ENCODE measurements around the gene TMEM87A.

Gene TMEM87A

DNA sequence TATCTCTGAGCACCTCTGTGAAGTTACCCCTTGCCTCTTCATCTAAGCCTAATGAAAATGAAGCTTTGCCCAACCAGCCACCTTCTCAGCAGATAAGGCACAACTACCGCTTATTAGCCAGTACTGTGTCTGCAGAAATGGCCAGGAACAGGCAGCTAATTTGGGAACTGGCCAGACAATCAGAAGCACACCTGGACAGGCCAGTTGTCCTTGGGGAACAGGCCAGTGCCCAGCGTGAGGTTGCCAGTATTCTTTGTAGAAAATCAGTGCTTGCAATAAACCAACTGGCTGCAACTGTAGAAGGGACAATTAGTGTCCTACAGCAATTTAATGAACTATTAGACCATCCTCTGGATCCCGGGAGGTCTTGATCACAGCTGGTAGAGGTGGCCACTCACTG is 10.4 kb upstream of the TMEM87A start:
- no peak for ATAC-seq (ENCODE audit: low read depth)
- no peak overlapping the region for H3K4me3 Mint-ChIP-seq
- no peaks in the 10 kb centered on the region for H3K4me1 Mint-ChIP-seq
- H3K36me3 Mint-ChIP-seq = peaks cover 29% of the 10 kb centered on the region
- no peaks in the 10 kb centered on the region for H3K27me3 Mint-ChIP-seq
- no peaks in the 10 kb centered on the region for H3K9me3 Mint-ChIP-seq
- no peak for DNase-seq (ENCODE audit: low spot score in 2 of 2)
- H3K27ac Mint-ChIP-seq = no peak overlapping the region

DNA sequence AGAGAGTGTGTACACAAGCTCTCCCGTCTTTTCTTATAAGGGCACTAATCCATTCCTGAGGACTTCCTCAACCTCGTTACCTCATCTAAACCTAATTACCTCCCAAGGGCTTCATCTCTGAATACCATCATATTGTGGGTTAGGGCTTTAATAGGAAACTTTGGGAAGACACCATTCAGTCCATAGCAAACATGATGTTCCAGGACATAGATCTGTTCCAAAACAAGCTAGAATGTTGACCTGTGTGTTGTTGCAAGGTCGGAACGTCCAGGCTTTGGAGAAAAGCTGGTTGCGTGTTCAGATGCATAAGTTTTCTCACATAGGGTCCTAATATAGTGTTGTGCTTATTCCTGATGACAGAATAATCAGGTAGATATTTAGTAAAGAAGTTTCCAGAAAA is 9.7 kb upstream of the TMEM87A start:
- ATAC-seq (ENCODE audit: low read depth) (no peak), DNase-seq (ENCODE audit: low spot score in 2 of 2) (no peak)
- Mint-ChIP-seq H3K36me3 (peaks cover 31% of the 10 kb centered on the region), H3K4me1 (no peaks in the 10 kb centered on the region), H3K27ac (no peak overlapping the region), H3K4me3 (no peak overlapping the region), H3K9me3 (no peaks in the 10 kb centered on the region), H3K27me3 (no peaks in the 10 kb centered on the region)

DNA sequence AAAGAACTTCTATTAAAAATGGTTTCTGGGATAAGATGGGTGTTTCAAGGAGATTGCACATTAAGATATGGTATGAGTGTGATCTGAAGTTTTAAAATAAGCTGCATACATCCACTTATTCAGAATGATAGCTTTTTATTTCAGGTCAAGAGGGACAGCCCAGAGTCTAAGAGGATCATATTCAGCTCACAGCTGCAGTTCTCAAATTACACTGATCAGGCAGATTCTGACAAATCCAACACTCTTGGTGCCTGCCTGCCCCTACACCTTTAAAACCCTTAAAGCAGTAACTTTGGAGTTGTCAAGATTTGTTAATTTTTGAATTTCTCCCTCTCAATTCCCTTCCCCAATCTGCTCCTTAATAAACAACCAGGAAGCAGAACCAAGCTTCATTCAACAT is 9.1 kb upstream of the TMEM87A start:
- Mint-ChIP-seq H3K27me3 (no peaks in the 10 kb centered on the region), H3K36me3 (peaks cover 31% of the 10 kb centered on the region), H3K4me1 (no peaks in the 10 kb centered on the region), H3K27ac (no peak overlapping the region), H3K4me3 (no peak overlapping the region), H3K9me3 (no peaks in the 10 kb centered on the region)
- DNase-seq (ENCODE audit: low spot score in 2 of 2) = no peak
- ATAC-seq (ENCODE audit: low read depth) = no peak

DNA sequence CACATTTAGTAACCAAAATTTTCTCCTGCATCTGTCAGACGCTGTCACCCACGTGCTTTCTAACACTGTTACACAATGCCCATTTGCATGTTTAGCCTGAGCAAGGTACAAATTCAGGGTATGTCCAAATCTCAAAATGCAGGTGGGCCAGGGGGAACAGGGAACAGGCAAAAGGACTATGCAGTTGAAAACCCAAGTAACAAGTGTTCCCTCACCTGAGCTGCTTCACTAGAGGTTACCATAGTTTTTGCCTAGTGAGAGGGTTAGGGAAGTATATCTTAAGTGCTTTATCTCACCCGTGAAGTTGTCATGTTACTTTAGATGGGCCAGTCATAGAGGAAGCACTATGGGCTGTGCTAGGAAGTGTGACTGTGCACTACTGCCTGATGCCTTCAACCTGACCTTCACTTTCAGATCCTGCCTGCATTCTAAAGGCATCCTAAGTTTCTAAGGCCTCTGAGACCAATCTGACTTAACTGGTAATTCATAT is 6.0 kb upstream of the TMEM87A start:
- Mint-ChIP-seq H3K27ac (no peak overlapping the region), H3K36me3 (peaks cover 22% of the 10 kb centered on the region), H3K27me3 (no peaks in the 10 kb centered on the region), H3K9me3 (no peaks in the 10 kb centered on the region), H3K4me1 (peaks cover 9% of the 10 kb centered on the region), H3K4me3 (no peak overlapping the region)
- DNase-seq (ENCODE audit: low spot score in 2 of 2) (no peak), ATAC-seq (ENCODE audit: low read depth) (no peak)

DNA sequence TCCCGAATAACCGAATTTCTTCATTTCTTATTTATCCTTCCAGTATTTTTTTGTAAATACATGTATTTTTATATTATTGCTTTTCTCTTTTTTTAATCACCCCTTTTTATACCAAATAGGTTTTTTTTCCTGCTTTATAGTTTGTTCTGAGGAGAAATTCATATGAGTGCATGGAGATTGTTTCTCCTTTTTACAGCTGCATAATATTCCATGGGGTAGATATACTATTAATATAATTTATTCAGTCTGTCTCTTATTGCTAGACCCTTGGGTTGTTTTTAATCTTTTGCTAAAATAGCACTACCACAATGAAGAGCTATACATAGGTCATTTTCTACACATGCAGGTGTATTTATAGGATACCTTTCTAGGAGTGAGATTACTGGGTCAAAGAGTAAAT is 3.5 kb upstream of the TMEM87A start:
- H3K4me3 Mint-ChIP-seq = peak overlapping the region; percentile 54
- no peak for ATAC-seq (ENCODE audit: low read depth)
- no peak overlapping the region for H3K27ac Mint-ChIP-seq
- H3K4me1 Mint-ChIP-seq = peaks cover 12% of the 10 kb centered on the region
- no peaks in the 10 kb centered on the region for H3K27me3 Mint-ChIP-seq
- H3K9me3 Mint-ChIP-seq = no peaks in the 10 kb centered on the region
- H3K36me3 Mint-ChIP-seq = peaks cover 13% of the 10 kb centered on the region
- DNase-seq (ENCODE audit: low spot score in 2 of 2) = no peak

DNA sequence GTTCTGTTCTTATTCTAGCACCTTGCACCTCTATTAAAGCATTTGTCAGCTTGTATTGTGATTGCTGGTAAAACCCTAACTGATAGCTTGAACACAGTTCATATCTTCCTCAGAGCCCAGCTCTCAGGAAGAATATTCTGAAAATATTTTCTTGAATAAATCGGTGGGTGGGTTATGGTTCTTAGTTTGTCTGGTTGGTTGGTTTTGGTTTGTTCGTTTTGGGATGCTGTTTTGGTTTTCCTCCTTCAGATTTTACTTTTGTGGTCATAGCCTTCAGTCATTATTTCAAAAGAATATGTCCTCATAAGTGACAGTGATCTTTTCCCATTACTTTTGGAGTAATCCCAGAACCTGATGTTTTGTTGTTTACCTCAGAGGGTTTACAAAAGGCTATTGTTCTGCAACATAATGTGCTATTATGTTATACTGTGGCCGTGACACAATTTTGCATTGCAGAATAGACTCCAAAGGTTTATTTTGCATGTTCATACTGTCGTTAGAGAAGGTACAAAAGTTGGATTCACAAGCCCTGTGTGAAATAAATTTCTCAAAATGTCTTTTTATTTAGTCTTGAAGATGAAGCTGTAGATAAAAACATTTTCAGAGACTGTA is 2.7 kb upstream of the TMEM87A start:
- DNase-seq (ENCODE audit: low spot score in 2 of 2) (no peak), ATAC-seq (ENCODE audit: low read depth) (no peak)
- Mint-ChIP-seq H3K36me3 (peaks cover 16% of the 10 kb centered on the region), H3K4me3 (peak overlapping the region; percentile 80), H3K4me1 (peaks cover 18% of the 10 kb centered on the region), H3K9me3 (no peaks in the 10 kb centered on the region), H3K27me3 (no peaks in the 10 kb centered on the region), H3K27ac (peak overlapping the region; percentile 97)

DNA sequence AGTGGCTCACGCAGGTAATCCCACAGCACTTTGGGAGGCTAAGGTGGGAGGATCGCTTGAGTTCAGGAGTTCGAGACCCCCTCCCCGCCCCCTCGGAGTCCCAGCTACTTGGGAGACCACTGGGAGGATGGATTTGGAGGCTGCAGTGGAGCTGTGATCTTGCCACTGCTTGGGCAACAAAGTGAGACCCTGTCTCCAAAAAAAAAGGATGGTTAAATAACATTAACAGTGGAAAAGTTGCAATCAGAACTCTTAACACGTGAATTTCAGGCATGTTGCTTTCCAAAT is 1.4 kb upstream of the TMEM87A start:
- peak overlapping the region; percentile 97 for H3K27ac Mint-ChIP-seq
- no peaks in the 10 kb centered on the region for H3K9me3 Mint-ChIP-seq
- ATAC-seq (ENCODE audit: low read depth) (no peak), DNase-seq (ENCODE audit: low spot score in 2 of 2) (no peak)
- H3K4me3 Mint-ChIP-seq = peak overlapping the region; percentile 98
- peaks cover 18% of the 10 kb centered on the region for H3K4me1 Mint-ChIP-seq
- H3K36me3 Mint-ChIP-seq = peaks cover 12% of the 10 kb centered on the region
- H3K27me3 Mint-ChIP-seq = no peaks in the 10 kb centered on the region

DNA sequence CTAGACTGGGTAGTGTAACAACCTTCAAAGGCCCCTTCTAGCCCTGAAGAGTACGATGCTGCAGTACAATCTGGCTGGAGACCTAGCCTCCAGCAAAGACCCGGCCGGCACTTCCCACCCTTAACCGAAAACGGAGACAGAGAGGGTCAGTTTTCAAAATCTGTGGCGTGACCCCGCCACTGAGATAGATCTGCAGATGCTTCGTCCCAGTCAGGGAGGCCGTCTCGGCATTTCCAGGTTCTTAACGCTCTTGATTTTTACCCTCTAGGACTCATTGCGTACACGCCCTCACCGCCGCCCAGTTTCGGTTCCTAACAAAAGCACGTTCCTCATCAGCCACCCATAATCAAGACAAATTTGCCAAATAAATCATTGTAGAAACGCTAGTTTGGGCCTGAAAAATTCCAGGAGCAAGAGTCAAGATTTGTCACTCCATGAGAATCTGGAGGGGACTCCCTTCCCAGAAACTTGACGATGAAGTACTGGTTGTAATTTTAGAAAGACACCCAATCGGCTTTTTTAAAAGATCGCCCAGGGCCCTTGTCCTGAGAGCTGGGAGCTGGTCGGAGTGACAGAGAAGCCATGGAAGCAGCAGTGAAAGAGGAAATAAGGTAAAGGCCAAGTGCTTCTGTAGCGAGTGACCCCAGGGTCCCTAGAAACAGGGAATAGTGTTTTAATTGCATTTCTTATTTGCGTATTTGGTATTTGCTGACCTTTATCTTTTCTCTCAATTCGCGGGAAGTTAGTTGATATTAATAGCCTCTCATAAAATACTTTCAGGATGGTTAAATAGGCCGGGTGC is 868 bp upstream of the TMEM87A start:
- peak overlapping the region; percentile 97 for H3K27ac Mint-ChIP-seq
- H3K36me3 Mint-ChIP-seq = peaks cover 12% of the 10 kb centered on the region
- no peaks in the 10 kb centered on the region for H3K9me3 Mint-ChIP-seq
- H3K4me1 Mint-ChIP-seq = peaks cover 18% of the 10 kb centered on the region
- H3K4me3 Mint-ChIP-seq = peak overlapping the region; percentile 98
- ATAC-seq (ENCODE audit: low read depth) = peak; percentile 65
- H3K27me3 Mint-ChIP-seq = no peaks in the 10 kb centered on the region
- peak; percentile 62 to 65 for DNase-seq (ENCODE audit: low spot score in 2 of 2)

DNA sequence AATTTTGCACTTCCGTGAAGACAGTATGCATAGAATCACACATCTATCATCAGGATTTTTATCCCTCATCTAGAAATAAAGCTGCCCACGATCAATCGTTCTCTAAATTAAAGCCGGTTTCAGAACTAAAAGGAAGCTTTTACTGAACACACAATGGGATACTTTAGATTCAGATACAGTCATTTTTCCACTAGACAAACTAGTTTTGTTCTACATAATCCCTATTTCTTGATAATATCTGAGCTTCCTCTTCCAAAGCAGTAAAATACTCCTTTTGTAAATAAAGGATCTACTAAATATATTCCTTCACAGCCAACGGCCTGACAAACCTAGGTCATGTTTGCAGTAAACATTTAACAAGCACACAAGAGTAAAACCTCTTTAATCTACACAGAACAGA is 2.2 kb downstream of the TMEM87A start:
- DNase-seq (ENCODE audit: low spot score in 2 of 2) (no peak), ATAC-seq (ENCODE audit: low read depth) (no peak)
- peaks cover 11% of the 10 kb centered on the region for H3K36me3 Mint-ChIP-seq
- peaks cover 20% of the 10 kb centered on the region for H3K4me1 Mint-ChIP-seq
- no peak overlapping the region for H3K27ac Mint-ChIP-seq
- no peaks in the 10 kb centered on the region for H3K9me3 Mint-ChIP-seq
- no peaks in the 10 kb centered on the region for H3K27me3 Mint-ChIP-seq
- H3K4me3 Mint-ChIP-seq = no peak overlapping the region

DNA sequence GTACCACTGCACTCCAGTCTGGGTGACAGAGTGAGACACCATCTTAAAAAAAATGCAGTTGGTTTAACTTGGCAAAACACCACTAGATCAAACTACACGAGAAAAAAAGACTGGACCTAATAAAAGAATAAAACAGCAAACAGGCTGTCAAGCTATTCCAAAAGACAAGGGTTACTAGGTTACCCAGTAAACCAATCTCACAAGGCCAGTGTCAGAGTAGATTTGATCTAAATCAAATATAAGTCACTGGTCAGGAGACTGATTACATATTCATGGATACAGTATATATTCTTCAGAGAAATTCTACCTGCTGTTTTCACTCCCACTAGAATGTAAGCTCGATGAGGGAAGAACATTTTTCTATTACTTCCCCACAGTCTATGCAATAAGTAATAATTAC is 2.7 kb downstream of the TMEM87A start:
- no peaks in the 10 kb centered on the region for H3K27me3 Mint-ChIP-seq
- no peak overlapping the region for H3K4me3 Mint-ChIP-seq
- H3K9me3 Mint-ChIP-seq = no peaks in the 10 kb centered on the region
- H3K36me3 Mint-ChIP-seq = peaks cover 16% of the 10 kb centered on the region
- no peak for ATAC-seq (ENCODE audit: low read depth)
- no peak overlapping the region for H3K27ac Mint-ChIP-seq
- H3K4me1 Mint-ChIP-seq = peaks cover 15% of the 10 kb centered on the region
- DNase-seq (ENCODE audit: low spot score in 2 of 2) = no peak

DNA sequence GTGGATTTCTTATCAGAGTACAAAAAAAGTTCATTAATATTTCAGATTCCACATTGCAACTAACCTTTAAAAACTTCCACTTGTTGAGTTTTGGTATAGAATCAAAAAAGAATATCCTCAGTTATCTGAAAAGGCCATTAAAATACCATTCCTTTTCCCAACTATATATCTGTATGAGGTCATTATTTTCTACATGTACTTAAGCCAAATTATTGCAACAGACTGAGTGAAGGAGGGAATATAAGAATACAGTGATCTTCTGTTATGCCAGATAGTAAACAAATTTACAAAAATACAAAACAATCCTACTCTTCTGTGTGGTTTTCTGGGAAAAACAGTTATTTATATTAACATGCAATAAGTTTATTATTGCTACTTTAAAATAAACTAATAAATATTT is 5.9 kb downstream of the TMEM87A start:
- Mint-ChIP-seq H3K27me3 (no peaks in the 10 kb centered on the region), H3K36me3 (peaks cover 29% of the 10 kb centered on the region)
- ATAC-seq (ENCODE audit: low read depth) = no peak

DNA sequence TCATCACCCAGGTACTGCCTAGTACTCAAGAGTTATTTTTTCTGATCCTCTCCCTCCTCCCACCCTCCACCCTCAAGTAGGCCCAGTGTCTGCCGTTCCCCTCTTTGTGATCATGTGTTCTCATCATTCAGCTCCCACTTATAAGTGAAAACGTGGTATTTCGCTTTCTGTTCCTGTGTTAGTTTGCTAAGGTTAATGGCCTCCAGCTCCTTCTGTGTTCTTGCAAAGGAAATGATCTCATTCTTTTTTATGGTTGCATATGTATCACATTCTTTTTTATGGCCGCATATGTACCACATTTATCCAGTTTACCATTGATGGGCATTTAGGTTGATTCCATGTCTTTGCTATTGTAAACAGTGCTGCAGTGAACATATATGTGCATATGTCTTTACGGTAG is 8.4 kb downstream of the TMEM87A start:
- no peak overlapping the region for H3K4me3 Mint-ChIP-seq
- H3K27ac Mint-ChIP-seq = no peak overlapping the region
- ATAC-seq (ENCODE audit: low read depth) = no peak
- peaks cover 33% of the 10 kb centered on the region for H3K36me3 Mint-ChIP-seq
- H3K27me3 Mint-ChIP-seq = no peaks in the 10 kb centered on the region
- no peaks in the 10 kb centered on the region for H3K9me3 Mint-ChIP-seq
- DNase-seq (ENCODE audit: low spot score in 2 of 2) = no peak
- peaks cover 3% of the 10 kb centered on the region for H3K4me1 Mint-ChIP-seq

More for the DNA sequence above, 5.9 kb downstream of the TMEM87A start:
- no peaks in the 10 kb centered on the region for H3K9me3 Mint-ChIP-seq
- DNase-seq (ENCODE audit: low spot score in 2 of 2) = no peak
- peaks cover 10% of the 10 kb centered on the region for H3K4me1 Mint-ChIP-seq
- H3K27ac Mint-ChIP-seq = no peak overlapping the region
- H3K4me3 Mint-ChIP-seq = no peak overlapping the region

DNA sequence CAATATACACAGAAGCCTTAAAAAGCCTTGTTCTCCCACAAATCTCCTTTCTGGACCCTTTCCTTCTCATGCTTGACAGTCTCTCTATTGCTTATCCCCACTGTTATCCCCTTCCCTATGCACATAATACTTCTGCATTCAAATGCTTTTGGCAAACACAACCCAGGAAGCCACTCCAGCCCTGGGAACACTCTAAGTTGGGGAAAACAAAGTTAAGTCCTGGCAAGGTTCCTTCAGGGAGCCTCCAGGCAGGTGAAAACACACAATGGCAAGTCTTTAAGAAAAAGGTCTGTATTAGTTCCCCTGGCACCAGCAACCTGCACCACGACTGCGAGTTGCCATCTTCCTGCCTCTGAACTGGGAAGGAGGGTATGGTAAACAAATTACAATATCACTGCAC is 19.9 kb downstream of the TMEM87A start:
- DNase-seq (ENCODE audit: low spot score in 2 of 2) = no peak
- peaks cover 8% of the 10 kb centered on the region for H3K9me3 Mint-ChIP-seq
- H3K27me3 Mint-ChIP-seq = no peaks in the 10 kb centered on the region
- no peak overlapping the region for H3K27ac Mint-ChIP-seq
- no peaks in the 10 kb centered on the region for H3K4me1 Mint-ChIP-seq
- H3K4me3 Mint-ChIP-seq = no peak overlapping the region
- no peak for ATAC-seq (ENCODE audit: low read depth)
- peaks cover 34% of the 10 kb centered on the region for H3K36me3 Mint-ChIP-seq

DNA sequence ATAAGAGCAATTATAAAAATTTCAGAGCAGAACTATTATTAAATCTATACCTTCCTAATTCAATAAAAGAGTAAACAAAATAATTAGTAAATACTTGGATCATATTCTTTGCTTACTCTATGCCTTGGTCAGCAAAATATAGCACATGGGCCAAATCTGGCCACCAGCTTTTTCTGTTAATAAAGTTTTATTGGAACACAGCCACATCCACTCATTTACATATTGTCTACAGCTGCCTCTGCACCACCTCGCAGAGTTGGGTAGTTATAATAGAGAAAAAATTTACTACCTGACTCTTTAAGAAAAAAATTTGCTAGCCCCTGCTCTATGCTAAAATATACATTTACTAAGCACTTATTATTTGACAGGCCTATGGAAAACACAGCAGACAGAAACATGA is 32.4 kb downstream of the TMEM87A start:
- Mint-ChIP-seq H3K27ac (peak overlapping the region; percentile 60), H3K9me3 (no peaks in the 10 kb centered on the region), H3K27me3 (no peaks in the 10 kb centered on the region), H3K4me1 (no peaks in the 10 kb centered on the region), H3K36me3 (peaks cover 30% of the 10 kb centered on the region), H3K4me3 (no peak overlapping the region)
- ATAC-seq (ENCODE audit: low read depth) (no peak), DNase-seq (ENCODE audit: low spot score in 2 of 2) (no peak)

Data from memory B cell (primary cell).